Peyer's patch (tissue), 4 donors: ENCODE data around the gene ANO6. TPM values are rescaled to one million over a fixed set of nuclear protein-coding genes. Genes with fewer than 3 reads are reported as not detected.

Experiments used
- DNase-seq, 3 donors: peaks; one replicate each; pipeline ENCODE4 v3.0.0-alpha.2; 2017 to 2019
- H3K27ac ChIP-seq, 4 donors: fragments of 200-600 bp; sonication (generic); one replicate each; pipeline ENCODE4 v1.5.1; 2016 to 2019
- H3K27me3 ChIP-seq, 2 donors: fragments of 200-600 bp; sonication (generic); one replicate each; pipeline ENCODE4 v1.5.1; 2019
- H3K36me3 ChIP-seq, 3 donors: fragments of 200-600 bp; sonication (generic); one replicate each; pipeline ENCODE4 v1.5.1; 2016 to 2019
- H3K4me1 ChIP-seq, 4 donors: fragments of 200-600 bp; sonication (generic); one replicate each; pipeline ENCODE4 v1.5.1; 2016 to 2019
- H3K4me3 ChIP-seq, 4 donors: fragments of 200-600 bp; sonication (generic); 1 replicate in 3 of 4; 2 replicates in 1 of 4; pipeline ENCODE4 v1.5.1; 2016 to 2019; ENCODE audit warnings: mild to moderate bottlenecking in 1 of 4
- H3K9me3 ChIP-seq, 4 donors: fragments of 200-600 bp; sonication (generic); one replicate each; pipeline ENCODE4 v1.5.1; 2016 to 2019; ENCODE audit warnings: mild to moderate bottlenecking in 1 of 4
- CTCF ChIP-seq, 6 experiments: fragments of 450-650 bp in 4 of 6; fragments of 200-600 bp in 2 of 6; sonication (generic) in 1 of 6; IDR thresholded peaks; one replicate each; pipeline ENCODE4 v1.5.1; 2017 to 2019; ENCODE audit warnings: antibody characterized with exemption in 6 of 6, mild to moderate bottlenecking in 3 of 6, moderate library complexity in 1 of 6
- POLR2A ChIP-seq, 2 donors: fragments of 450-650 bp; IDR thresholded peaks; one replicate each; pipeline ENCODE4 v1.5.1; 2017; ENCODE audit warnings: antibody characterized with exemption in 2 of 2, mild to moderate bottlenecking in 2 of 2, moderate library complexity in 2 of 2
- total RNA-seq, 4 donors: library from RNA; depleted of rRNA; stranded (reverse); fragments of >200 nt; gene quantifications; one replicate each; pipeline ENCODE4 v1.1.0, GENCODE V29; 2016

The ANO6 gene
- total RNA-seq, 4 donors from 2014 or later: 28.9 to 93.3 (median 57.5) TPM

GRCh38 chr12:45458238-45458637, 242.3 kb downstream of the ANO6 start:
- TF ChIP-seq POLR2A (IDR thresholded peaks at IDR 0.05) (no peak), CTCF (IDR thresholded peaks at IDR 0.05) (no peak)
- no peaks in the 10 kb centered on the region for H3K27me3 ChIP-seq

DNA sequence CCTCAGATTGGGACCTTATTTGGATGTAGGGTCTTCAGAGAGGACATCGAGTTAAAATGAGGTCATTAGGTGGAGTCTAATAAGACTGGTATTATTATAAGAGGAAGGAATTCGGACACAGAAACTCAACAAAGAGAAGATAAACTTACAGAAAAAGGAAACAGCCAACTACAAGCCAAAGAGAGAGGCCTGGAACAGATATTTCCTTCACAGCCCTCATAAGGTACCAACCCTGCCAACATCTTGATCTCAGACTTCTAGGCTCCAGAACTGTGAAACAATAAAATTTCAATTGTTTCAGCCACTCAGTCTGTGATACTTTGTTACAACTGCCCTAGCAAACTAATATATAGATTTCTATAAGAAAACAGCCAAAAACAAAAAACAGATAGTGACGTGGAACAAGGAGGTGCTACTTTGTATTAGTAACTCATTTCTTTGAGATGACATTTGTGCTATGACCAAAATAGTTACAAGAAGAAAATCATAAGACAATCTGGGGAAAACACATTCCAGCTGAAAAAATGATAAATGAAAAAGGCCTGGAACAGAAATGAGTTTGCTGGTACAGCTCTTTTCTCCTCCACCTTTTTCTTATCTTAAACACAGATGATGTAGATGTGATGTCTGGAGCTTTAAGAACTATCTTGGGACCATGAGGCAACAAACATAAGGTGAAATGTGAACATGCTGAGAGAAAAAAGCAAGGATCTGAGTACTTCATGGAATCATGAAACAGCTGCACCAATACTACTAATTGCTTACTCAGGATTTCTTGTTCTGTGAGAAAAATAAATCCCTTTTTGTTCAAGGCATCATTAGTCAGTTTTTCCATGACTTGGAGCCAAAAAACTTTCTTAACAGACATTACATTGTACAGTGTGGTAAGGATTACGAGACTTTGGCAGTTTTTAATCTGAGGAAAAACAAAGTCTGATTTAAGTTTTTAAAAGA, 243.2 kb downstream of the ANO6 start:
- no peak for DNase-seq
- H3K27me3 ChIP-seq: no peaks in the 10 kb centered on the region
- no peak overlapping the region for H3K4me3 ChIP-seq
- TF ChIP-seq CTCF (IDR thresholded peaks at IDR 0.05) (no peak), POLR2A (IDR thresholded peaks at IDR 0.05) (no peak)
- H3K9me3 ChIP-seq: no peaks in the 10 kb centered on the region
- no peaks in the 10 kb centered on the region for H3K36me3 ChIP-seq
- H3K4me1 ChIP-seq: no peaks in the 10 kb centered on the region
- H3K27ac ChIP-seq: no peak overlapping the region

More at GRCh38 chr12:45458238-45458637, 242.3 kb downstream of the ANO6 start:
- DNase-seq: no peak
- Histone ChIP-seq H3K4me1 (no peaks in the 10 kb centered on the region), H3K4me3 (no peak overlapping the region), H3K9me3 (no peaks in the 10 kb centered on the region), H3K27ac (no peak overlapping the region), H3K36me3 (no peaks in the 10 kb centered on the region)

GRCh38 chr12:45462506-45462905, 246.6 kb downstream of the ANO6 start:
- Histone ChIP-seq H3K9me3 (no peaks in the 10 kb centered on the region), H3K4me1 (no peaks in the 10 kb centered on the region), H3K4me3 (no peak overlapping the region), H3K36me3 (no peaks in the 10 kb centered on the region), H3K27ac (no peak overlapping the region), H3K27me3 (no peaks in the 10 kb centered on the region)
- no peak for TF ChIP-seq POLR2A (IDR thresholded peaks at IDR 0.05)
- no peak for TF ChIP-seq CTCF (IDR thresholded peaks at IDR 0.05)
- DNase-seq: no peak

DNA sequence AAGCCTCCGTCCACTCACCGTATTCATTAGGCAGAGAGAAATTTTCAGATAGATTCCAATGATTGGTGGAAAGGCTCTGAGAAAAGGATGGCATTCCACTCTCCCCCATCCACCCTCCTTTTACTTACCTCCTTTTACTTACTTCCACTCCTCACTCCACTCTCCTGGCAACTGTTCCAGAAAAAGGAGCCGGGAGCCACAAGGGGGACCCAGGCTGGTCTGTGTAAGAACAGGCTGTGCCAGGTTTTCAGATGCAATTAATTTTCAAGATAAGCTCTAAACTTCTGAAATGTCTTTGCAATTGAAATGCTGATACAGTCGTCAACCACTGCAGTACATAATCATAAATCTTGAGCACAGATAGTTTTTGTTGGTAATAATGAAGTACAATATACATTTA, 248.8 kb downstream of the ANO6 start:
- H3K9me3 ChIP-seq: no peaks in the 10 kb centered on the region
- DNase-seq: no peak
- TF ChIP-seq CTCF (IDR thresholded peaks at IDR 0.05) (no peak), POLR2A (IDR thresholded peaks at IDR 0.05) (no peak)
- H3K27me3 ChIP-seq: no peaks in the 10 kb centered on the region
- no peaks in the 10 kb centered on the region for H3K4me1 ChIP-seq
- H3K27ac ChIP-seq: no peak overlapping the region
- H3K36me3 ChIP-seq: no peaks in the 10 kb centered on the region
- H3K4me3 ChIP-seq: no peak overlapping the region

DNA sequence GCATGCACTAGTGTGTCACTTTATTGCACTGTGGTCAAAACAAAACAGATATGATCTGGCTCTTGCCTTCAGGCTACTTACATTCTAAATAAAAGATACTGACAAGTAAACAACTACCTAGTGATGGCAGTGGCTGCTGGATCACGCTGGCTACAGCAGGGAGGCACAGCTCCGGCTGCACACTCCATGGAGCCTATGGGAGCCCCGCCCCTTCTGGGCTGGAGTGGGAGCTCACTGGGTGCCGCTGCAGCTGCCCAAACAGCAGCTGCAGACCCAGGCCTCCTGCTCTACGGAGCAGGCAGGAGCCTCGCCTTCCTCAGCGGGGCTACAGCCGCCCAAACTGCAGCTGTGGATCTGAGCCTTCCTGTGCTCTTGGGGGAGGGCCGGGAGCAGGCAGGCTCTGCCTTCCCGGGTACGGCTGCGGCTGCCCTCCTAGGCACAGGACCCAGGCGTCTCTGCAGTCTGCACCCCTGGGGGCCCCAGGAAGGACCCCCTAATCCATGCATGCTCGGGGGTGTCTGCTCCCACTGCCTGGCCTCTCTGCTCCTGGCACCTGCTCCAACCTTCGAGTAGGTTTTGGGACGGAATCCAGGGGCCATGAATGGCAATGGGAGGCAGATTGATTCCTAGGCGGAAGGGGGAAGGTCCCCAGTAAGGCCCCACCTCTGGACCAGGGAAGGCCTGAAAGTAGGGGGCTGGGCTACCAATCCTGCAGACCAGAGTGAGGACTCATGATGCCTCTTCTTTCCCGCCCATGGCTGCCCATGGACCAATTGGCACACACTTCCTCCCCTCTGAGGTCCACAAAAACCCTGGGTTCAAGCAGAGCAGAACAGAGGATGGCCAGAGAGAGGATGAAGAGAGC, 253.1 kb downstream of the ANO6 start:
- TF ChIP-seq CTCF (IDR thresholded peaks at IDR 0.05) (no peak), POLR2A (IDR thresholded peaks at IDR 0.05) (no peak)
- no peak overlapping the region for H3K4me3 ChIP-seq
- no peaks in the 10 kb centered on the region for H3K9me3 ChIP-seq
- H3K4me1 ChIP-seq: no peaks in the 10 kb centered on the region
- DNase-seq: no peak
- H3K27ac ChIP-seq: no peak overlapping the region
- no peaks in the 10 kb centered on the region for H3K27me3 ChIP-seq
- no peaks in the 10 kb centered on the region for H3K36me3 ChIP-seq
